CD14-positive monocyte (primary cell): ENCODE results near the gene RPL36AL. TPM values are rescaled to one million over a fixed set of nuclear protein-coding genes. Genes with fewer than 3 reads are reported as not detected.
A peak's percentile ranks its signal among the peaks of the same experiment; 100 is the strongest.

ENCODE experiments used
- DNase-seq, 3 donors: peaks; one replicate each; pipeline ENCODE4 v3.0.0-alpha.2; 2011 to 2022
- H2AFZ ChIP-seq: 2 replicates; pipeline ENCODE4 v1.6.0; 2012; ENCODE audit warnings: mild to moderate bottlenecking, low read depth, low read length, inconsistent platforms; ENCODE audit not compliant: insufficient read depth, poor library complexity, severe bottlenecking
- H3K27ac ChIP-seq, 2 donors: 1 replicate in 1 of 2; 2 replicates in 1 of 2; pipeline ENCODE4 v1.5.1; 2012 to 2013; ENCODE audit warnings: low read length in 2 of 2, control low read depth in 1 of 2, inconsistent platforms in 1 of 2, low read depth in 1 of 2, mild to moderate bottlenecking in 1 of 2
- H3K27me3 ChIP-seq, 2 donors: one replicate each; pipeline versions ENCODE4 v1.6.0 to v1.6.1; 2011 to 2013; ENCODE audit warnings: low read length in 2 of 2; ENCODE audit not compliant: control insufficient read depth in 2 of 2, insufficient read depth in 2 of 2
- H3K36me3 ChIP-seq, 2 donors: replicated peaks in 1 of 2; 1 replicate in 1 of 2; 2 replicates in 1 of 2; pipeline versions ENCODE4 v1.5.1 to v1.6.1; 2012 to 2013; ENCODE audit warnings: low read length in 2 of 2, control low read depth in 1 of 2, inconsistent platforms in 1 of 2, mild to moderate bottlenecking in 1 of 2; ENCODE audit not compliant: insufficient read depth in 2 of 2, control insufficient read depth in 1 of 2
- H3K4me1 ChIP-seq, 2 donors: 1 replicate in 1 of 2; 2 replicates in 1 of 2; pipeline versions ENCODE4 v1.5.1 to v1.6.1; 2012 to 2013; ENCODE audit warnings: low read length in 2 of 2, control low read depth in 1 of 2, inconsistent platforms in 1 of 2, mild to moderate bottlenecking in 1 of 2, moderate library complexity in 1 of 2; ENCODE audit not compliant: insufficient read depth in 2 of 2, control insufficient read depth in 1 of 2
- H3K4me2 ChIP-seq: replicated peaks from 2 replicates; pipeline ENCODE3; 2012; ENCODE audit warnings: low read length, moderate library complexity, mild to moderate bottlenecking; ENCODE audit not compliant: poor library complexity, severe bottlenecking; ENCODE audit errors: extremely low read depth
- H3K4me3 ChIP-seq, 3 experiments: fragments of 200-600 bp in 1 of 3; sonication (generic) in 1 of 3; replicated peaks in 1 of 3; 1 replicate in 2 of 3; 2 replicates in 1 of 3; pipeline ENCODE4 v1.5.1; 2011 to 2013; ENCODE audit warnings: low read length in 3 of 3, mild to moderate bottlenecking in 3 of 3, control low read depth in 2 of 3, low read depth in 2 of 3, inconsistent platforms in 1 of 3, moderate library complexity in 1 of 3
- H3K79me2 ChIP-seq: 2 replicates; pipeline ENCODE4 v1.6.0; 2012; ENCODE audit warnings: mild to moderate bottlenecking, control low read depth, inconsistent platforms, low read length, moderate library complexity; ENCODE audit not compliant: insufficient read depth
- H3K9ac ChIP-seq: 2 replicates; pipeline ENCODE4 v1.6.0; 2017; ENCODE audit warnings: low read length, mild to moderate bottlenecking; ENCODE audit not compliant: insufficient read depth, poor library complexity, severe bottlenecking
- H3K9me3 ChIP-seq, 2 donors: replicated peaks in 1 of 2; 1 replicate in 1 of 2; 2 replicates in 1 of 2; pipeline versions ENCODE4 v1.5.1 to v1.6.1; 2012 to 2013; ENCODE audit warnings: low read length in 2 of 2, control low read depth in 1 of 2; ENCODE audit not compliant: control insufficient read depth in 1 of 2, insufficient read depth in 1 of 2
- H4K20me1 ChIP-seq: 2 replicates; pipeline ENCODE4 v1.6.0; 2012; ENCODE audit warnings: mild to moderate bottlenecking, low read length, control low read depth, moderate library complexity; ENCODE audit not compliant: insufficient read depth
- H3K27ac Mint-ChIP-seq, 7 donors: one replicate each; pipeline ENCODE4 v1.8.0; 2020; ENCODE audit warnings: mild to moderate bottlenecking in 7 of 7, mixed read lengths in 7 of 7, moderate library complexity in 6 of 7, inconsistent platforms in 2 of 7
- H3K27me3 Mint-ChIP-seq, 3 donors: one replicate each; pipeline ENCODE4 v1.8.0; 2021 to 2022; ENCODE audit warnings: low read depth in 3 of 3, mild to moderate bottlenecking in 3 of 3, mixed read lengths in 3 of 3, moderate library complexity in 3 of 3, inconsistent platforms in 1 of 3
- H3K36me3 Mint-ChIP-seq, 2 donors: one replicate each; pipeline ENCODE4 v1.8.0; 2020; ENCODE audit warnings: mixed read lengths in 2 of 2, inconsistent platforms in 1 of 2, mild to moderate bottlenecking in 1 of 2
- H3K4me1 Mint-ChIP-seq: one replicate; pipeline ENCODE4 v1.8.0; 2020; ENCODE audit warnings: mild to moderate bottlenecking, mixed read lengths
- H3K4me3 Mint-ChIP-seq, 2 donors: one replicate each; pipeline ENCODE4 v1.8.0; 2020; ENCODE audit warnings: mild to moderate bottlenecking in 2 of 2, mixed read lengths in 2 of 2, moderate library complexity in 1 of 2
- H3K9me3 Mint-ChIP-seq, 7 donors: one replicate each; pipeline ENCODE4 v1.8.0; 2020 to 2022; ENCODE audit warnings: mixed read lengths in 7 of 7, mild to moderate bottlenecking in 6 of 7, moderate library complexity in 6 of 7, inconsistent platforms in 2 of 7
- WGBS: methylation state at CpG from one replicate; pipeline ENCODE4 v1.1.5; 2013; ENCODE audit warnings: missing lambda C conversion rate; ENCODE audit not compliant: insufficient coverage; 5-methylcytosine and 5-hydroxymethylcytosine counted together
- intact Hi-C, 2 donors: fragments of 100-400 bp; cut with micrococcal nuclease; formaldehyde crosslinking; loops; one replicate each; pipeline versions ENCODE4 v1.15.0 to v1.15.1; 2023
- polyA plus RNA-seq, 3 donors: library from polyadenylated mRNA; depleted of rRNA in 1 of 3; unstranded in 2 of 3; stranded (reverse) in 1 of 3; fragments of 300-500 nt in 2 of 3; fragments of >200 nt in 1 of 3; fragmentation: Illumina TruSeq in 2 of 3; gene quantifications; 1 replicate in 2 of 3; 2 replicates in 1 of 3; pipeline ENCODE4 v1.2.3, GENCODE V29; 2012 to 2021
- TF ChIP-seq, protein P1 (sequence below): fragments of 200-600 bp; IDR thresholded peaks from one replicate; pipeline ENCODE4 v1.8.0; 2022; ENCODE audit warnings: antibody characterized with exemption, mild to moderate bottlenecking

Gene RPL36AL
- polyA plus RNA-seq, 3 donors: 237 to 454 (median 408) TPM

DNA sequence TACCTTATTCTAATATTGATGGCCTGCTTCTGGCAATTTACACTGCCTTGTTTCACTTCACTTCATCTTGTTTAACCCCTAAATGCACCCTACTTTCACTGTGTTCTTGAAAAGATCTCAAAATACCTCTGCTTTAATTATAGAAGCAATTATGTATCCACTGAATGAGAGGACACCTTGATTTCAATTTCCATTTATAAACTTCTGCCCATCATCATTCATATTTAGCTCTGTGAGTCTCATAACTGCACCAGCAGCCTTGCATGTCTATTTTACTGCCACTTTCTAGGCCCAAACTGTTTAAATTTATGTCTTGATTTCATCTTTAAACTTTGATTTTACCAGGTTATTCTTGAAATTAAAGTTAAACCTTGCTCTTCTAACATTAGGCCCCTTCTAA lies 21.7 kb upstream of the RPL36AL start:
- Histone ChIP-seq H3K9ac (no peak overlapping the region), H3K27me3 (no peaks in the 10 kb centered on the region), H4K20me1 (peaks cover 28% of the 10 kb centered on the region), H2AFZ (no peak overlapping the region), H3K4me1 (no peaks in the 10 kb centered on the region), H3K79me2 (peaks cover 46% of the 10 kb centered on the region), H3K4me2 (no peak overlapping the region), H3K9me3 (no peaks in the 10 kb centered on the region), H3K36me3 (peaks cover 4 to 22% of the 10 kb centered on the region in 2 donors), H3K4me3 (no peak overlapping the region), H3K27ac (no peak overlapping the region)
- no peaks in the 10 kb centered on the region for H3K27me3 Mint-ChIP-seq
- H3K36me3 Mint-ChIP-seq: peaks cover 16 to 17% of the 10 kb centered on the region in 2 donors
- DNase-seq: no peak
- peaks cover 15% of the 10 kb centered on the region for H3K4me1 Mint-ChIP-seq
- H3K9me3 Mint-ChIP-seq: no peaks in the 10 kb centered on the region
- intact Hi-C loops: no loop called here
- peak overlapping the region in 4 of 7 donors; percentile 0 to 33 (median 14) for H3K27ac Mint-ChIP-seq
- TF ChIP-seq, protein P1, sequence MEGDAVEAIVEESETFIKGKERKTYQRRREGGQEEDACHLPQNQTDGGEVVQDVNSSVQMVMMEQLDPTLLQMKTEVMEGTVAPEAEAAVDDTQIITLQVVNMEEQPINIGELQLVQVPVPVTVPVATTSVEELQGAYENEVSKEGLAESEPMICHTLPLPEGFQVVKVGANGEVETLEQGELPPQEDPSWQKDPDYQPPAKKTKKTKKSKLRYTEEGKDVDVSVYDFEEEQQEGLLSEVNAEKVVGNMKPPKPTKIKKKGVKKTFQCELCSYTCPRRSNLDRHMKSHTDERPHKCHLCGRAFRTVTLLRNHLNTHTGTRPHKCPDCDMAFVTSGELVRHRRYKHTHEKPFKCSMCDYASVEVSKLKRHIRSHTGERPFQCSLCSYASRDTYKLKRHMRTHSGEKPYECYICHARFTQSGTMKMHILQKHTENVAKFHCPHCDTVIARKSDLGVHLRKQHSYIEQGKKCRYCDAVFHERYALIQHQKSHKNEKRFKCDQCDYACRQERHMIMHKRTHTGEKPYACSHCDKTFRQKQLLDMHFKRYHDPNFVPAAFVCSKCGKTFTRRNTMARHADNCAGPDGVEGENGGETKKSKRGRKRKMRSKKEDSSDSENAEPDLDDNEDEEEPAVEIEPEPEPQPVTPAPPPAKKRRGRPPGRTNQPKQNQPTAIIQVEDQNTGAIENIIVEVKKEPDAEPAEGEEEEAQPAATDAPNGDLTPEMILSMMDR: no peak
- H3K4me3 Mint-ChIP-seq: no peak overlapping the region

DNA sequence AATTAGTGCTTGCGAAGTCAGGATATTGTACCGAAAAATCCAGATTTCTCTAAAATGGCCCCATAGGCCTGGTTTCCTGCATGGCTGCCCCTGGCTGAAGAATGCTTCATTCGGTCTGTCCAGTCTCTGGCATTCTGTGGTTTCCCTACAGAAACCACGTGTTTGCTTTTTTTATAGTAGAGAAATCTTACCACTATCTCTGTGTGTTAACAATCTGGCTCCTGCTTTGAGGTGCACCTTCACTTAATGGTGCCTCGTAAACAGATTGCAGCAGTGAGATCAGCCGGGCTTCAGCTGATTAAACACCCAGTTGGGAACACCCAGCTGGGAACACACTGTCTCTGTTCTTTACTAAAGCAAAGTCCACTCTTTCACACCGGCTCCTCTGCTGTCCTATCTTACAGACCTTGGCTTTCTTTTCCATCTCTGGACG lies 21.3 kb upstream of the RPL36AL start:
- TF ChIP-seq, protein P1: no peak
- H3K4me1 ChIP-seq: no peaks in the 10 kb centered on the region
- WGBS: 91% methylated on average over 6 of the region's 8 CpGs
- H3K9me3 ChIP-seq: no peaks in the 10 kb centered on the region
- Mint-ChIP-seq H3K27me3 (no peaks in the 10 kb centered on the region), H3K27ac (peak overlapping the region in 4 of 7 donors; percentile 0 to 33 (median 14)), H3K4me1 (peaks cover 17% of the 10 kb centered on the region), H3K4me3 (no peak overlapping the region), H3K36me3 (peaks cover 15 to 16% of the 10 kb centered on the region in 2 donors), H3K9me3 (no peaks in the 10 kb centered on the region)
- H3K79me2 ChIP-seq: peaks cover 50% of the 10 kb centered on the region
- H2AFZ ChIP-seq: no peak overlapping the region
- H4K20me1 ChIP-seq: peaks cover 32% of the 10 kb centered on the region
- no peak overlapping the region for H3K9ac ChIP-seq
- intact Hi-C loops: no loop called here
- no peak overlapping the region for H3K4me2 ChIP-seq
- DNase-seq: no peak
- H3K27ac ChIP-seq: no peak overlapping the region
- peaks cover 2 to 20% of the 10 kb centered on the region in 2 donors for H3K36me3 ChIP-seq
- no peak overlapping the region for H3K4me3 ChIP-seq
- no peaks in the 10 kb centered on the region for H3K27me3 ChIP-seq
